Kidney epithelial cell (primary cell): ENCODE data around the gene C21orf58. TPM values are rescaled to one million over a fixed set of nuclear protein-coding genes. Genes with fewer than 3 reads are reported as not detected.
A peak's percentile ranks its signal among the peaks of the same experiment; 100 is the strongest.

Experiments used
- DNase-seq: peaks from one replicate; pipeline ENCODE4 v3.0.0-alpha.2; 2010; ENCODE audit warnings: low read depth
- H3K27me3 ChIP-seq: 2 replicates; pipeline ENCODE4 v1.6.0; 2011; ENCODE audit warnings: low read length; ENCODE audit not compliant: control insufficient read depth, insufficient read depth
- H3K36me3 ChIP-seq: 2 replicates; pipeline ENCODE4 v1.5.1; 2011; ENCODE audit warnings: low read length; ENCODE audit not compliant: control insufficient read depth, insufficient read depth
- H3K4me3 ChIP-seq: 2 replicates; pipeline ENCODE4 v1.5.1; 2011; ENCODE audit warnings: low read depth, mild to moderate bottlenecking, control low read depth, low read length
- CTCF ChIP-seq: IDR thresholded peaks from 2 replicates; pipeline ENCODE4 v1.5.1; 2011; ENCODE audit warnings: mild to moderate bottlenecking, moderate library complexity, low read length, control low read depth, inconsistent platforms; ENCODE audit not compliant: insufficient read depth, poor library complexity, severe bottlenecking
- total RNA-seq: library from RNA; depleted of rRNA; stranded (reverse); fragments of >200 nt; gene quantifications from 2 replicates; pipeline ENCODE4 v1.2.3, GENCODE V29; 2015

The C21orf58 gene
- total RNA-seq, 1 donor from 2014 or later: 1.5 TPM

DNA sequence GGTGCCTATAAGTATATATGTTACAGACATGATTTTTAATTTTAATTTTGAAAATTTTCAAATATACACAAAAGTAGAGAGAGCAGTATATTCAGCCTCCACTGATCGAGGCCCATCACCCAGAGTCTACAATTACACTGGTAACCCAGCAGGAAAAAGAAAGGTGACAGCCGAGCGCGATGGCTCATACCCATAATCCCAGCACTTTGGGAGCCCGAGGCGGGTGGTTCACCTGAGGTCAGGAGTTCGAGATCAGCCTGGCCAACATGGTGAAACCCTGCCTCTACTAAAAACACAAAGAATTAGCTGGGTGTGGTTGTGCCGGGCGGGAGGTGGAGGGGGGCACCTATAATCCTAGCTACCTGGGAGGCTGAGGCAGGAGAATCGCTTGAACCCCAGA, 36.1 kb downstream of the C21orf58 start:
- Histone ChIP-seq H3K4me3 (no peak overlapping the region), H3K27me3 (no peaks in the 10 kb centered on the region), H3K36me3 (no peaks in the 10 kb centered on the region)
- DNase-seq: no peak
- TF ChIP-seq CTCF: no peak

DNA sequence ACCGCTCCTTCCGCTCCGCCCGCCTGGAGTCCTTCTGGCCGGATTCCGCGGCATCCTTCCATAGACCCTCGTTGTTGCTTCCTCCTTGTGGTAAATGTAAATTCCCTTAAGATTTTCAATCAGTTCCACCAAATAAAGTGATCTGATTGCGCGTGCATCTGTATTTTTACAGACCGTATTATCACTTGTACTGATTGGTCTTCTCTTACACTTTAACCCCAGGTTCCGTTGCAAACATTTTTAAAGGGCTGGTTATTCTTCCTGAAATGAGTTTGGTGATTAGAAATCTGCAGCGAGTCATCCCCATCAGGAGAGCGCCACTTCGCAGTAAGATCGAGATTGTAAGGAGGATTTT, 37.0 kb downstream of the C21orf58 start:
- TF ChIP-seq CTCF: no peak
- H3K4me3 ChIP-seq: peak overlapping the region; percentile 84
- H3K36me3 ChIP-seq: no peaks in the 10 kb centered on the region
- H3K27me3 ChIP-seq: no peaks in the 10 kb centered on the region
- DNase-seq: no peak

- H3K36me3 ChIP-seq: no peaks in the 10 kb centered on the region
- TF ChIP-seq CTCF: peak; percentile 49
- H3K27me3 ChIP-seq: no peaks in the 10 kb centered on the region
- peak within 1 kb of the TSS; percentile 84 for H3K4me3 ChIP-seq
- peak; percentile 49 for DNase-seq
Measured at GRCh38 chr21:46285761-46286647, 37.7 kb downstream of the C21orf58 start, which contains the start of gene YBEY. YBEY (plus strand) TSS chr21:46286342; CDS start chr21:46286914, 572 bp downstream.

GRCh38 chr21:46285206-46285661, 38.4 kb downstream of the C21orf58 start, which contains the start of gene MCM3AP:
MCM3AP (minus strand) TSS chr21:46285611; CDS start chr21:46285286, 325 bp downstream.
- H3K36me3 ChIP-seq: no peaks in the 10 kb centered on the region
- DNase-seq: no peak
- no peaks in the 10 kb centered on the region for H3K27me3 ChIP-seq
- TF ChIP-seq CTCF: no peak
- H3K4me3 ChIP-seq: peak within 1 kb of the TSS; percentile 84

GRCh38 chr21:46284733-46285132, 38.9 kb downstream of the C21orf58 start:
- no peaks in the 10 kb centered on the region for H3K27me3 ChIP-seq
- DNase-seq: no peak
- H3K4me3 ChIP-seq: no peak overlapping the region
- H3K36me3 ChIP-seq: no peaks in the 10 kb centered on the region
- no peak for TF ChIP-seq CTCF
